NOMO-1 treated with dmso at 0.1 percent for 144 hours (cell line): ENCODE data around the gene RASEF.

Experiments used
- DNase-seq: peaks from one replicate; lab custom pipeline; 2025; ENCODE audit not compliant: unreplicated experiment; lab: John Stamatoyannopoulos, UW

Gene RASEF

DNA sequence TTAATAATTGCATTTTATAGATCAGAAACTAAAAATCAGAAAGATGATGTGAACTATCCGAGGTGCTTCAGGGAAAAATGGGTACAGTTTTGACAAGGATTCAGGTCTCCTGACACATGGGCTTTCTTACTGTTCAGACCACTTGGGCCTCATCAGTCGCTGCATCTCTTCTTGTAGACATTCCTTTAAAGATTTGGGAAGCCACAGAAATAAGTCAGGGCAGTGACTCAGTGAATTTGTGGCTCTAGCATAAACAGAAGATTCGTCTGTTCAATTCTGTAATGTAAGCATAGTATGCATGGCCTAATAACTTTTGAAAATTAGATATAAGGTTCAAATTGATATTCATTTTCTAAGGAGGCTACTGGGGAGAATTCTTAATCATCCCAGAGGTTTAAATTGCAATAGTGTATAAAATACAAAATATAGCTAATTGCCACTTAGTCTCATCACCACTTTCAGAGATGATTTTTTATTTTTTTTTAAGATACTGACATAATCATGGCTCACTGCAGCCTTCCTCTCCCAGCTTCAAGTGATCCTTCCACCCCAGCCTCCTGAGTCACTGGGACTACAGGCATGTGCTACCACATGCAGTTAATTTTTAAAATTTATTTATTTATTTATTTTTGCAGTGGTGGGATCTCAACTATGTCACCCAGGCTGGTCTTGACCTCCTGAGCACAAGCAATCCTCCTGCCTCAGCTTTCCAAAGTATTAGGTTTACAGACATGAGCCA lies 48.9 kb downstream of the RASEF start:
- no peak for DNase-seq

DNA sequence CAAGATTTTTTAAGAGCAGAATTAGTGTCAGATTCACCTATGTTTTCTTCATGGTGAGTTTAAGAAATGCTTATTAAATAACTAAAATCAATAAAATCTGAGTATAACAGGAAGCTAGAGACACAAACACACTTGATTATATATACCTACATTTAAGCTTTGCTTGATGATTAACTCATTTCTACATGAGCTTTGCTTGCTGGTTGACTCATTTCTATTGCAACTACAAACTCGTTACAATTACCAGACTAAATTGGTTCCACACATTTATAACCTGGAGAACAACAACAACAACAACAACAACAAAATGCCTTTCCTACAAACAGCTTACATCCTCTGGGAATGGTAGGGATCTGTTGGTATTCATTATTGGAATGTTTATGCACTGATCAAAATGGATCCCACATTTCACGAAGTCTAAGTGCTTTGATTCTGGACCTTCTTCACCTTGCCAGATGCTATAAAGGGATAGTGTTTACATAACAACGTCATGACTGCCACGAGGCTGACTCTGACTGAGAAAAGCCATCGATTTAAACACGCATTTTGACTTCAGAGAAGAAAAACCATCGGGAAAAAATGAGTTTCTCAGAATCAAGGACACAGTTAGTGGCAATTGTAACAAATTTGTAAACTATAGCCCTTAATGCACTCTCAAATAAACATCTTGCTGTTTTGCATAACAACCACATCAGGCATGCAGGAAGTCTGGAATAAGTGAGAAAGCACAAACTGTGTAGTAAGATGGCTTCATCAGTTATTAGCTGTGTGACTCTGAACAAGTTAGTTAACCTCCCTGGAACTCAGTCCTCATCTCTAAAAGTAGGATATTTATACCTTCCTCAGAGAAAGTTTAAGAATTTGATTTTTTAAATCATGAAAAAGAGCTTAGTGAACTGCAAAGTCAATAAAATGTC lies 49.8 kb downstream of the RASEF start:
- no peak for DNase-seq

DNA sequence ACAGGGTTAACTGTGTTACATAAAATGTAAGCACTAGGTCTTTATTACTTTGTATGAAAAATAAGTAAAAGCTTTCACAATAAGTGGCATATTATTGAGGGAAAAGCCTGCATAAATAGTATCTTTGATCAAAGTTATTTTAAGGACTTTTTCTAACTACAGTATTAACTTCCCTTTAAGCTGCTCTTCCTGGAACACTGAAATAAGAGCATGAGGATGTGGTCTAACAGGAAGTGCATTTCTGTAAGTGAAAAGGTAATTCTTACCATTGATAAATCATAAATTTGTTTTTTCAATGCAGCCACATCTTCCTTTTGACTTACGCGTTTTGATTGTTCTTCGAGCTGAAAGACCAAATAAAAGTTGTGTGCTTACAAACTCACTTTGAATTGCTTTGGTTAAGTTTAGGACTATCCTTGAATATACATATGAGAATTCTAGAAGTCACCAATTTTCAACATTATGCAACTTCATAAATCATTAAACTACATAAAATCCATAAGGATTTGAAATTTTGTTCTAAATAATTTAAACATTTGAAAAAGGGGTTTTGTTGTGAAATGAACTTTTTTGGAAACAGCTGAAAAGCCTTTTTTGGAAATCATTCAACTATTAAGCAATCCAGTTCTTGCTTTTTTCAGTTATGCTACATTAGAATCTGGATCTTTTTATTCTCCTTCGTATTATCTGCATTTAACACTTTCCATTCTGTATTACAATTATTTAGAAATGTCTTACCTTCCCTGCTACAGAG lies 50.6 kb downstream of the RASEF start:
- no peak for DNase-seq

DNA sequence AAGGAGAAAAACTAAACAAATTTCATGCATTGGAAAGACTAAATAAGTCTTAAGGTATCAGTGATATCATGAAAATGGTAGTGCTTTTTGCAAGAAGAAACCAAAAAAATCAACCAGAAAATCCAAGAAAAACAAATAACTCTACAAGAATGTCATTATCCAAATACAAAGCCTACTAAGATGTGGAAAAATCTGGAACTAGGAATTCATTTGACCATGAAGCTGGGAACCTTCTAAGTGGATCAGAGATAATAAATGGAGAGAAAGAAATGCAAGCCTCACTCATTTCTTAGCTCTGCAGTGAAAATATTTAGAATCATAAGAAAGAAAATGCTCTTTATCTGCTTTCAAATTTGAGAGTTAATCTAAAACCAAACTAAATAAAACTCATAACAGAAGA lies 51.3 kb downstream of the RASEF start:
- DNase-seq: no peak

- no peak for DNase-seq
Measured at GRCh38 chr9:83007521-83008300, 55.2 kb downstream of the RASEF start.

DNA sequence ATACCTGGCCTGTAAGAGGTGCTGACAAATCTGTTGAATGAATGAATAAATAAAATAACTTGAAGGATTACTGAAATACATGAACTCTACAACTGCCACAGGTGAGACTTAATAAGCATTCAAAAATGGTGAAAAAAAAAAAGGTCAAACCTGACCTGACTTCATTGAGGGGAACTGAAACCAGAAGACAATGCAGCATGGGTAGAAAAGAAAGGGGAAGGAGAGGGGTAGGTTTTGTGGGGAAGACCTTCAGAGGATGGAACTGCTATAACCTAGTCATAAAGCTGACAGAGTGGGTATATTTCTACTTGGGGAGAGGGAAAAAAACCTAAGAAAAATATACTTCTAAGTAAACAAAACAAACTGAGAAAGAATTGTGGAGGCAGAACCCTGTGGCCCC lies 56.6 kb downstream of the RASEF start:
- no peak for DNase-seq

DNA sequence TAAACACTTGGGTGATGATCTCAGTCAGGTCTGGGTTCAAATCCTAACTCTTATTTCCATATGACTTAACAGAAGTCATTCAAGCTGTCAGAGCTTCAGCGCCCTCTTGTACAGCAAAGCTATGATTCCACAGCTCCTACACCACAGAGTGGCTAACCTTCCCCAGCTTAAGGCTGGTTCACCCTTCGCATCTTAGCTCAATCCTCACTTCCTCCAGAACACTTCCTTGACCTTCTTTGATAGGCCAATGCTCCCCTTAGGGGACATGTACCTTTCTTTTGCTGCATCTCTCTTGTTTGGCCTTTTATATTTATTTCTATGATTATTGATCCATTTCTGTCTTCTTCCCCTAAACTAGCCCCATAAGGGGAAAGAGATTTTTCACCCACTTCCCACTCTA lies 57.0 kb downstream of the RASEF start:
- no peak for DNase-seq

DNA sequence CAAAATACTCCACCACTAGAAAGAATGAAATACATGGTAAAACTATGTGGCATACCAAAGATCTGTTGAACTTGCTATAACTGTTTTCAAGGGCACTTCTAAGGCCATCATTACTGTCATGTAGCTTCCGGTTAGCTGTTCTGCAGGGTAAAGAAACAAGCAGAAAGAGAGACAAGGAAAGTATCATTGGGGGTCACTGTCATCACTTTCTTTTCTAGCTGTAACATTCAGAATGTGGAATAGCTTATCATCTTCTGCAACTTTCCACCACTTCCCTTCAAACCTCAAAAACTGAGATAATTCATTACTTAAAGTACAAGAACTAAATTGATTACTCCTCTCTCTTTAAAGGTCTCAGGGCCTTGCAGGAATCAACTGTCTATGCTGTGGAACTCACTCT lies 57.6 kb downstream of the RASEF start:
- no peak for DNase-seq

GRCh38 chr9:83002329-83002728 lies 60.6 kb downstream of the RASEF start:
- no peak for DNase-seq

DNA sequence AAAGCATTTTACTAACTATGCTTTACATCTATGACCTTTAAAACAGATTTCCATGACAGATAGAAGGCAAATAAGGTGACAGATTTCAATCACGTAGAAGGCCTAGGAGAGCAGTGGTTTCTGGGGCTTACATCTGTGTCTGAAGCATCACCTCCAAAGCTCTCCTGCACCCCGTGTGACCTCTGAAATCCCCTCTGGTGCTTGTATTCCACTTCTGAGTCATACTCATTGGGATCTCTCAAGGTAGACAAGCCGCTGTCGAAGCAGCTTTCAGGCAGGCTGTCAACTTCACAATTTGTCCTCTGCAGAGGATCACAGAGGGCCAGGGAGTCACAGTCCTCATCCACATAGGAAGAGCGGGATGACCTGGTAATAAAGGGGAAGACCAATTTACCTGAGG lies 62.2 kb downstream of the RASEF start:
- DNase-seq: no peak

DNA sequence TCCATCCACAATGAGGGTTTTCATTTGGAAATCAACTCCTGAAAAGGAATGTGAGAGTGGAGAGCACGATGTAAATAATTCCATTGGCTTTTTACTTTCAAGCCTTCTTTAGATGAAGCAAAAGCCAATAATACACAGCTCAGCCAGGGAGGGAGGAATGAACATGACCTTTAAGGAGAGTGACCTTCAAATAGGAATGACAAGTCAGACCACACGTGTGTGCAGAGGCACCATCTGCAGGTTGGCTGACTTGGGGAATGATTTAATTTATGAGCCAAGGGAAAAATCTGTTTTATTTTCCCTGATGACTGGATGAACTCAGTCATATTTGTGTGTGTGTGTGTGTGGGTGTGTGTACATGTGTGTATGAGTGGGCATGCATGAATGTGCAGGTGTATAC lies 64.5 kb downstream of the RASEF start:
- DNase-seq: no peak

DNA sequence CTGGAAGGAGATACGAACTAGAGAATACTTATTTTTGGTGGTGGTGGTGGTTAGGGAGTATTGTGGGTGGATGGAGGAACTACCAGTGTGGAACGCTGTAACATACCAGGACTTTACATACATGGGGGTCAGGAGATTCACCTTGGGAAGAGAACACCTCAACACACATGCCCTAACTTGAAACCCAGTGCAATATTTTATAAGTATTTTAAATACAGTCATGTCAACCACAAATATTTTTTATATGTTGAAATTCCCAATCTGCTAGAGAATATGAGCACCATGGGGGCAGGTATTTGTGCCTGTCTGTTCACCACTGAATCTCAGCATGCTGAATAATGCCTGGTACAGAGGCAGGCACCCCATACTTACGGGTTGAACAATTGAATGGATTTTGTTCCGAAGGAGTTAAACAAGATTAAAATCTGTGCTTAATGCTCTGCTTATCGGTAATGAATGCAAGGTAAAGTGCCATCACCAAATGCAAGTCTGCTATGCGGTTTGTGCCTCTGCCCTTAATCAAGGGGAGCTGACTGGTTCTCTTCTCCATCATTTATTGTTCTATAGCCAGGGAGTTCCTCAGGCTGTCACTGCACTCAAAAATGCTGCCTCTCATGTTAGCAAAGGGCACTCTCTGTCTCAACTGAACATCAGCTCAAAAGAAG lies 65.3 kb downstream of the RASEF start:
- no peak for DNase-seq

DNA sequence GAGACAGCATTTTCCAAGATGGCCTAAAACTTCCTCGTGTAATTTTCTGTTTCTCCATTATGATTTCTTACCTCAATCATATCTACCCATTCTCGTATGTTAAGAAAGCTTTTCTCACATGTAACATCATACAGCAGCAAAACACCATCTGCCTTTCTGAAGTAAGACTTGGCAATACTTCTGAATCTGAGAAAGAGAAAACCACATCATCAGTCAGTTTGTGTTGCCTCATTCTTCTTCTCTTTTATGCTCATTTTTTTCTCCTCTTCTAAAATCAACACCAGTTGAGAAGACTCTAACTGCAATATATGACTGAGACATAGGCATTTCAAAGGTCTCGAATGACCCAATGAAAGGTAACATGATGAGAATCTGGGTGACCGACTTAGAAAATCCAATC lies 66.0 kb downstream of the RASEF start:
- DNase-seq: no peak

- no peak for DNase-seq
Measured at GRCh38 chr9:82993856-82994605, 68.9 kb downstream of the RASEF start.

DNA sequence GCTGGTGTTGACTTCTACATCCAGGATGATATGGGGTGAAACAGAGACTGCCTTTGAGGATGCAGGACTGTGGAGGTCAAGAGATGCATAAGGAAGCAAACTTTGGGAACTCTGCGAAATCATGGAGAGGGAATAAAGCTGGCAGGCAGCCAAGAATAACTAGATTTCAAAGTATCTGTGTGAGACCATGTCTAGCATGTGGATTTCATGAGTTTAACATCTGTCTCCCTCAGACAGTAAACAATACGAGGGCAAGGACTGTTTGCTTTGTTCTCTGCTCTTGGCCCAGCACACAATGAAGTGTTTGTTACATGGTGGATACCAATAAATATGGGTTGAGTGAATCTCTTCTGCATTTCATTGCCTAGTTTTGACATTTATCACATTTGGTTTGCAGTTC lies 71.3 kb downstream of the RASEF start:
- DNase-seq: no peak

DNA sequence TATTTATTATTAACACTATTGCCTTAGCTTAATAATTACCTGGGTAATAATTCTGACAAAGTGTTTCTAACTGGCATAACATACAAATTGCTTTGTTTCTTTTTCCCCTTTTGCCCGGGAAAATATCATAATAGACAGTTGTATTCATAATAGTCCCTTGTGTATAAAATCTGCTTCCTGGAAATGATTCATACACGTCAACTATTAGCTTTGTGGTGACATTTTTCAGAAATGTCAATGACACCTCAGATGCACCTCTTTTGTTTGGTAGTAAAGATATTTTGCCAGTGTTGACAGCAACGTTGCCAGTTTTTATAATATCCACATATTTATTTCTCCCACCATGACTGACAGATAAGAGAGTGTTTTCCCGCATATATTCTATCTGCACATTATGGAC lies 73.0 kb downstream of the RASEF start:
- DNase-seq: no peak

GRCh38 chr9:82988488-82988887 lies 74.5 kb downstream of the RASEF start:
- no peak for DNase-seq

DNA sequence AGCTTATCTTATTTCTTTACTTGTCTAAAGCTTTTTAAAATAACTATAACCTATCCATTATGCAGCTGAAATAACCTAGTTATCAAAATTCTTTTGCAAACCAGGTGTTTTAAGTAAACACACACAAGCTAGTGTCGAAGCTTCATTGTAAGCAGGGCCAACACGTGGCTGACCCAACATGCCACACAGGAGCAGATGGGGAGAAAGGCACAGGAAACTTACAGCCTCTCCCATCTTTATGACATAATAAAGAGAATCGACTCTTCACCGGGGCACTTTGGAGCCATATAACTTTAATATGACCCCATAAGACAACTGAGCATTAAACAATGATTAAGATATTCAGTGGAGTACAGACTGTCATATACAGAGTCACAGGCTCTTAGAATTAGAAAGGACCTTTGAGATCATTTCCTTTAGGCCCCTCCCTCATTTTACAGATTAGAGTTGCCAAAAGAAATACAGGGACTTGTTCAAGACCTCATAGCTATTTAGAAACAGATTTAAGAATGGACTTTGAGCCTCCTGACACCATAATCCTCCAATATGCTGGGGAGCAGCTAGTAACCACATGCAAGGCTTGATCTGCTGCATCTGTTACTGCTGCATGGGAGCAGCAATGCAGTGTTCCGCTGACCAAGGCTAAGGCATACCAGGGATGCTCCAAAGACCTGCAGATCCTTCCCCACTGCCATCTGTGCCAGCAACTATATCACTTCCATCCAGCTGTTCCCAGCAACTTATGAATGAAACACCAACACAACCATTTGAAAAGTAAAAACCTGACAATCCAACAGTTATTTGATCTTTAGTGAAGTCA lies 75.4 kb downstream of the RASEF start:
- DNase-seq: no peak

DNA sequence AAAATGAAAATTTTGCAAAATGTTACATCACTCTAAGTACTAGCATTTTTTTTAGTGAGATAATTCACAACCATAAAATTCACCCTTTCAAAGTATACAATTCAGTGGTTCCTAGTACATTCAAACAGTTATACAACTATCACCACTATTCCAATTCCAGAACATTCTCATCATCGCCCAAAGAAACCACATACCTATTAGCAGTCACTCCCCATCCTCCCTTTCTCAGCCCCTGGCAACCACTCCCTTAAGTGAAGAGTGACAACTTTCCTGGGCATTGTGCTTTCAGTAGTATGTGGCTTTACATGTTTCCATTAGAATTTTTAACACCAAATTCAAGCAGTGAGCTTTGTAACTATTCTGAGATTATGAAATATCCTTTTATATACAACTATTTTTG lies 81.4 kb downstream of the RASEF start:
- DNase-seq: no peak
